Astrocyte of the hippocampus (primary cell): ENCODE measurements around the gene ADGB.

ENCODE experiments used
- DNase-seq: peaks from one replicate; pipeline ENCODE4 v3.0.0; 2011; ENCODE audit warnings: low read depth, low spot score

The ADGB gene

GRCh38 chr6:146861029-146861563 lies 262.3 kb downstream of the ADGB start:
- no peak for DNase-seq

- no peak for DNase-seq
Observed at GRCh38 chr6:146861716-146862115, 262.9 kb downstream of the ADGB start.

DNA sequence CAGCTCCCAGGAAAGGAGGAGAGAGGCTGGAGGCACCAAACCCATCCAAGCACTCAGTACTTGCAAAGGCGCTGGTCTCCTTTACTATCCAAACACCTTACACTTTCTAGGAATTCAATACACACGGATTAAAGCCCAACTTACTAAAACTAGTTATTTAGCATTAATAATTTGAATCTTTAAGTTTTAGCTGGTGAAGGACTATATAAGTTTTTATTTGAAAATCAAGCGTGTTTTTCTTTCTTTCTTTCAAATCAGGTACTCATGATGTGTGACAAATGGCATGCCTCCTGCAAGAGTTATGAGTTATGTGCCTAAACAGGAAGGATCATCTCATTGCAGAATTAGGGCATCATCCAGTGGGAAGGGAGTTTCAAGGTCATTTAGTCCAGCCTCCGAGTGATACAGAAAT lies 263.7 kb downstream of the ADGB start:
- no peak for DNase-seq

GRCh38 chr6:146864300-146864699 lies 265.5 kb downstream of the ADGB start:
- DNase-seq, result no peak

- no peak for DNase-seq
Observed at GRCh38 chr6:146864885-146865284, 266.1 kb downstream of the ADGB start.
